Measurements from ENCODE around the gene JPH2.

GRCh38 chr20:44071526-44072111 lies 115.4 kb downstream of the JPH2 start:
- TF ChIP-seq, protein P1, sequence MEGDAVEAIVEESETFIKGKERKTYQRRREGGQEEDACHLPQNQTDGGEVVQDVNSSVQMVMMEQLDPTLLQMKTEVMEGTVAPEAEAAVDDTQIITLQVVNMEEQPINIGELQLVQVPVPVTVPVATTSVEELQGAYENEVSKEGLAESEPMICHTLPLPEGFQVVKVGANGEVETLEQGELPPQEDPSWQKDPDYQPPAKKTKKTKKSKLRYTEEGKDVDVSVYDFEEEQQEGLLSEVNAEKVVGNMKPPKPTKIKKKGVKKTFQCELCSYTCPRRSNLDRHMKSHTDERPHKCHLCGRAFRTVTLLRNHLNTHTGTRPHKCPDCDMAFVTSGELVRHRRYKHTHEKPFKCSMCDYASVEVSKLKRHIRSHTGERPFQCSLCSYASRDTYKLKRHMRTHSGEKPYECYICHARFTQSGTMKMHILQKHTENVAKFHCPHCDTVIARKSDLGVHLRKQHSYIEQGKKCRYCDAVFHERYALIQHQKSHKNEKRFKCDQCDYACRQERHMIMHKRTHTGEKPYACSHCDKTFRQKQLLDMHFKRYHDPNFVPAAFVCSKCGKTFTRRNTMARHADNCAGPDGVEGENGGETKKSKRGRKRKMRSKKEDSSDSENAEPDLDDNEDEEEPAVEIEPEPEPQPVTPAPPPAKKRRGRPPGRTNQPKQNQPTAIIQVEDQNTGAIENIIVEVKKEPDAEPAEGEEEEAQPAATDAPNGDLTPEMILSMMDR (IDR thresholded peaks at IDR 0.05; ENCODE audit: low read depth, low read length), result no peak
- TF ChIP-seq POLR2A (IDR thresholded peaks at IDR 0.05; ENCODE audit: extremely low read depth, insufficient read length) (no peak), MYC (IDR thresholded peaks at IDR 0.05; ENCODE audit: low read depth, low read length) (no peak)
